CD4-positive, alpha-beta T cell treated with Interleukin-15 for 1 hour (primary cell): ENCODE results near the gene KCNK2.

Experiments used
- DNase-seq: peaks from one replicate; pipeline ENCODE4 v3.0.0-alpha.2; 2020

The KCNK2 gene

GRCh38 chr1:215101511-215101910, 19.0 kb downstream of the KCNK2 start:
- no peak for DNase-seq

DNA sequence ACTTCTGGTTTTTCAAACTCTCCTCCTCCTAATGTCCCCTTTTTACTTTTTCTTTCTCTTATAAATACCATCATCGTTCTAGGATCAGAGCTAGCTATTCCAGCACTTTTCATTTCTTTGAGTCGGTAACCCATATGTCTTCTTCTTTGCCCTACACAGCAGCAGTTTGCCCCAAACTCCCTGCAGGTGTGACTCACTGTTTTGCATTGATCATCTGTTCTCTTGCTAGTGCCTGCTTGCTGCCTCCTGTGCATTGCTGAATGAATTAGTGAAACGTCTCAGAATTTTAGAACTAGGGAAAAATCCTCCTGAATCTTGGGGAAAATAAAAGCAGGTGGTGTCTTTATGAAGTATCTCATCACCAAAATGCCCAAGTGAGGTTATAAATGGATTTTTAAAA, 21.7 kb downstream of the KCNK2 start:
- DNase-seq = no peak

DNA sequence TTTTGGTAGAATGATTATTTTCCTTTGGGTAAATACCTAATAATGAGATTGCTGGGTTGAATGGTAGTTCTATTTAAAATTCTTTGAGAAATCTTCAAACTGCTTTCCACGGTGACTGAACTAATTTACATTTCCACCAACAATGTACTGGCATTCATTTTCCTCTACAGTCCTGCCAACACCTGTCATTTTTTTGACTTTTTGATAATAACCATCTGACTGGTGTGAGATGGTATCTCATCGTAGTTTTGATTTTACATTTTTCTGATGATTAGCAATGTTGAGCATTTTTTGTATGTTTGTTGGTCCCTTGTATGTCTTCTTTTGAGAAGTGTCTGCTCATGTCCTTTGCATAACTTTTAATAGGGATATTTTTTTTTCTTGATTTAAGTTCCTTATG, 23.5 kb downstream of the KCNK2 start:
- DNase-seq = no peak

DNA sequence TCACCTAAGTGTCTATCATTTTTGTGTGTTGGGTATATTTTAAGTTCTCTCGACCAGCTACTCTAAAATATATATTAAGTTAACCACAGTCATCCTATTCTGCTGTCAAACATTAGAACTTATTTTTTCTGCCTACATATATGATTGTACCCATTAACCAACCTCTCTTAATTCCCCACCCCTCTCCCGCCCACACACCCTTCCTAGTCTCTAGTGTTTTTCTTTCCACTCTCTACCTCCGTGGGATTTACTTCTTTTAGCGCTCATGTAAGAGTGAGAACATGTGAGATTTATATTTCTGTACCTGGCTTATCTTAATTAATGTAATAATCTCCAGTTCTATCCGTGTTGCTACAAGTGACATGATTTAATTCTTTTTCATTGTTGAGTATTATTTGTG, 26.6 kb downstream of the KCNK2 start:
- no peak for DNase-seq

- DNase-seq = no peak
Observed at GRCh38 chr1:215111916-215112315, 29.4 kb downstream of the KCNK2 start.

- no peak for DNase-seq
Observed at GRCh38 chr1:215113776-215114153, 31.2 kb downstream of the KCNK2 start.

DNA sequence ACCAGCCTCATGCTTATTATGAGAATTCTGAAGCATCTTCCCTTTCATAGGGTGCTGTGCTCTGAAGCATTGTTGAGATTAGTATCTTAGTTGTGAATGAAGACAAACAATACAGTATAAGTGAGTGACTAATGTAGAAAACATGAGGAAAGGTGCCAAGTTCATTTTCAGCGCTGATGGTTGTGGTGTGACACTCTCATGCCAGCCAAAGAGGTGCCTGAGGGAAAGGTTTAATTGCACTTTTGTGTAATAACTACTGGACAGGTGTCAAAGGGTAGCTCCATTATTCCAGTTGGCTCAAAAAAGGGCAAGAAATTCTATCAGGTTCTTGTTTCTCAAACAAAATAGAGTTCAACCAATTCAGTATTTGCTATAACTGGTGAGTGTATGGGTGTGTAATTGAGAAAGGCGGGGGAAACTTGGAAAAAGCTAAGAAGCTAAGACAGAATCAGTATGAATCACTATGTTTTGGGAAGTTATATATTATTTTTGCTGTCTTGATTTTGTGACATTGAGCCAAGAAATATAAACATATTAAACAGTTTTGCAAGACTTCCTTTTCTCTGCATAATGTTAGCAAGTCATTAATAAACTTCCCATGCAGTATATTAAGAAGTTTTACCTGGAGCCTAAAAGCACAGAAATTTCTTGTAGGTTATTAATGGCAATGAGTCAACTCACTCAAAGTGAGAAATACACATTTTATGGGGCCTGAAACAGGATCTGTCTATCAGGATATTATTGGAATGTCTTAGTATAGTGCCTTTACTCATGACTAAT, 31.8 kb downstream of the KCNK2 start:
- no peak for DNase-seq

GRCh38 chr1:215115760-215116159, 33.2 kb downstream of the KCNK2 start:
- no peak for DNase-seq

- no peak for DNase-seq
Observed at GRCh38 chr1:215118081-215118480, 35.5 kb downstream of the KCNK2 start.

- DNase-seq = no peak
Observed at GRCh38 chr1:215119056-215119455, 36.5 kb downstream of the KCNK2 start.

DNA sequence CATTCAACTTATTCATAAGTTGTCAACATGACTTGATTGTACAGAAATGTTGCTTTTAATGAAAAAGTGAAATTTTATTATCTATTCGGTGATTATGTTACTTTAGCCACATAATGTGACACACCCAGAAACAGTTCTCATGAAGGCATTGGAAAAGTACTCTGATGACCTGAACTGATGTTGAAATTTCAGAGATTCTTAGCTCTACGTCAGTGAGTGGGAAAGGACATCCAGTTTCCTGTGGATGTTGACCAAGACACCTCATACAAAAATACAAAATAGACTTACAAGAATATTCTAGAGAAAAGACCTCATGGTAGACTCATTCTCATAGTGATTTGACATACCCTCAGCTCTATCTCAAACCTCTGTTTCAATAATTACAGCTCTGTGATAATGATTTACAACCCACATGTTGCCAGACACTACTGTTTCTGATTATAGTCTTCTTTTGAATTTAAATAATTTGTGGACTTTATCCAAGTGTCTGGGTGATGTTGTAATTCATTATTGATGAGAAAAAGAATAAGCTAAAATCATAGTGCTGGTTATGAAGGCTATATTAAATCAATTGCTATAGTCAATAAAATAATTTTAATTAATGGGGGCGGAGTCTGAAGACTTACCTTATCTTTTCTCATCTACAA, 37.3 kb downstream of the KCNK2 start:
- DNase-seq = no peak

DNA sequence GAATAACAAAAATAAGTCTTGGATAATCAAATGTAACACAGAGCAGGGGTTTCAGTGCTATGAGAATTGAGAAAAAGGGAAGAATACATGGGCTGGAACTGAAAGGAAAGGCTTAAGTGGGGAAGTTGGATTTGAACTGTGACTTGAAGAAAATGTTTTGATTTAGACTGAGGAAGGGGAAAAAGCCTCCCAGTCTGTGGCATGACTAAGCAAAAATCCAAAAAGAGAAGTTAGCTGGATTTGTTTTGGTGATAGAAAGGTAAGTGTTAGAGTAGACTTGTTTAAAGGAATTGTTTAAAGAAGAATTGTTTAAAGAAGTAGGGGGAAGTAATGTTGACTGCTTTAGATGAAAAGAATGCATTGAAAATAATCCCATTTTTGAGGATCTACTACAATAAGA, 46.0 kb downstream of the KCNK2 start:
- no peak for DNase-seq

DNA sequence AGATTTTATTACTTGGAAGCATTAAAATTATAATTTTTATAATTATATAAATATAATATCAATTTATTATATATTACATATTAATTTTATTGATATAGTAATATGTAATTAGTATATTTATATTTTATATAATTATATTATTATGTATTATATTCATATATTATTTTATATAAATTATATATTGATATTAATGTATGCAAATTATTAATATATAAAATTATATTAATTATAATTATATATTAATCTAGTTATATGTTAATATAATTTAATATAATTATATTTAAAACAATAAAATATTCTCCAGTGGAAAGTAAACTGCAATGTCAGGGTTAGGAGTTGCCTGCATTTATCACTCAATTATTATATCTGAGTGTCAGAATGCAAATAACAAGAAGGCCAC, 48.8 kb downstream of the KCNK2 start:
- no peak for DNase-seq

- DNase-seq = no peak
Observed at GRCh38 chr1:215132156-215132555, 49.6 kb downstream of the KCNK2 start.

DNA sequence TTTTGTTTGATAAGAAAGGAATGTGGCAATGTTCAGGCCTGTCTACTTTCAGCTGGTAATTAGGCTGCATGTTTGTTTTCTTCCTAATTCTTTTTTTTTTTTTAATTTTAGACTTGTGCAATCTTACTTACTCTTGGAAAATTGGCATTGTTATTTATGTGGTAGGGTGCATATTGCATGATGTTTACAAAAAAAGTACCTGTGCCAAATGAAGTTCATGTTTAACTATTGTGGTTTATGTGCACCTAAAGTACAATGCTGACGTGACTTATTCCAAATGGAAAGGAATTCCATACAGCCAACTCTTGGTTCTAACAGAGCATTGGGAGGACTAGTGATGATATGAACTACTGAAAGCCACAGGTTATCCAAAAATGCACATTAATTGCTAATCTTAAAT, 51.0 kb downstream of the KCNK2 start:
- DNase-seq = no peak

DNA sequence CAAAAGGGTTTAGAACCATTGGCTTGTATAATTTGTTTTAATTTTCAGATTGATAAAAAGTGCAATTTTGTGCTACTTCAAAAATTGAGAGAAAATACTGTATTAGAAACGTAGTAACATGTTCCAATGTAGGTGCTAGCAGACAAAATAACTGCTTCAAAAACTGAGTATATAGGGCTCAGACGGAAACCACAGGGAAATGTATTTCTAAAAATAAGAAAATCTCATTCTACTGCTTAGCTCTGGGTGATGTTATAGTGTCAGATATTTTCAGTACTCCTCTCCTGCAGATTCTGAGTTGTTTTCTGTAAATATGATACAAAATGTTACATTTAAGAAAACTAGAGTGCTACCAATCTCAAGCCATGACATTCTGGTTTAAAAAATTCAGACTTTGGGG, 55.4 kb downstream of the KCNK2 start:
- no peak for DNase-seq

DNA sequence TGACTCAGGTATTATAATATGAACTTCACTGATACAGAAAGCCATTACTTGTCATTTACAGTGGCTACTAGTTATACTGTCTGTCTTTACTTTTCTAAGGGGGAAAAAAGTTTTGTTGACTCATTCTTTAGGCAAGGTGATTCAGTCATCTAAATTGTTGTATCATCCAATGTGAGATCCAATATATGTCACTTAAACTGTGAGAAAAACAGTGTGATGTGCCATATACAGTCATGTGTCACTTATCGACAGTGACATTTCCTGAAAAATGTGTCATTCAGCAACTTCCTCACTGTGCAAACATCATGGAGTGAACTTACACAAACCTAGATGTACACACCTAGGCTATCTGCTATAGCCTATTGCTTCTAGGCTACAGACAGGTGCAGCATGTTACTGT, 57.6 kb downstream of the KCNK2 start:
- no peak for DNase-seq

GRCh38 chr1:215141460-215141859, 58.9 kb downstream of the KCNK2 start:
- DNase-seq = no peak

DNA sequence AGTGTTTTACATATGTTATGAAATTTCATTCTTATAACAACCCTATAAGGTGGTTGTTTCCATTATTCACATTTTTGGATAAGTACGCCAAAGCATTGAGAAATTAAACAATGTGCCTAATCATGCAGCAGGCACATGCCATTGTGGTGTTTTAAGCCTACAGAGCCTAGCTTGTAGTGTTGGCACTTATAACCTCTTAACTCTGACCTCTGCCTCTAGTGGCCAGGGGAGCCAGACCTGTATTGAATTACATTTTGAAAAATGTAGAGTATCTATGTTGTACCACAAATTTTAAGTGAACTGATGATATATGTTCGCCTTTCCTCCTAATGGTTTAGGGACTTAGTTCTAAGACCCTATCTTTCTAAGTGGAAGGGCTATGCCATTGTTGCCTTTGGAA, 61.0 kb downstream of the KCNK2 start:
- DNase-seq = no peak

GRCh38 chr1:215146240-215146975, 63.9 kb downstream of the KCNK2 start:
- DNase-seq = no peak

DNA sequence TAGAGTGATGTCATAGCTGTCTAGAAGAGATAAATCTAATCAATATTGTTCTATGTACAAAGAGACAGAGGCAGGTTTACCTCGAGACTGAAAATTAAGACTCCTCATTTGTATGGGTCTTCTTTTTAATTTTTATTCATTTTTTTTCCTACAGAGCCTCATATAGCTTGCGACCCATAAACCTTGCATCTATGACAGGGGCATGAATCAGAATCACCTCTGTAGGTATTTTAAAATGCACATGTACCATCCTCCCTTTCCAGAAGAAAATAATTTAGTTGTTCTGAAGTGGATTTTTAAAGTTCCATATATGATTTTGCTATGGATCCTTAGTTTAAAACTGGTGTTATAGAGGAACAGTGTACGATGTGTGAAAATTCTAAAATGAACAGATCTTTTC, 64.5 kb downstream of the KCNK2 start:
- DNase-seq = no peak

DNA sequence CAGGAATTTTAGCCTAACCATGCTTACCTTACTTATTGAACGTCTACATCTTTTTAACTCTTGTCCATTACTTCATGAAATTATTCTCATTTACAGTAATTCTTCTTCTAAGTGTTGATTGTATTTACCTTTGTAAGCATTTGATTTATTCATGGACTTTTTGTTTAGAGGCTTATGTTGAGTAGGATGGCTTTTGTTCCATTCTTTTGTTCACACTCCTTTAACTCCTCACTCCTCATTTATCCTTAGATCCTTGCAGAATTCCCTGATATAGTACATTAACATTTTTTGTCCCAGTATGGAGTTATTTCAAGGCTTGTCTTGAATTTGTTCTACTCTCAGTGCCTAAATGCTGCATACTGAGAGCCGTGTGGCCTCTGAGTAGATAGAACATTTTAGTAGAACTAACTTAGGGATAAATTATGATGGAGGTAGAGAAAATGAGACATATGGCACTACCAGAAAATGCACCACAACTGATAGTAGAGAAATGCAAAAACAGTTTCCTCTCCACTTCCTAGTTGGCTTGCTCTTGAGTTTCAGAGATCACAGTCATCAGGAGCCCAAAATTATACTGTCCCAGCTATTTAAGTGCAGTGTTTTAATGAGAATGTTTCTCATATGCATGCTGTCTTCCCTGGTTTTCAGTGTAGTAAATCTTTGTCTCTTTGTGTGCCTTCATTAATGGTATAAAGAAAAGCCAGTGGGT, 69.5 kb downstream of the KCNK2 start:
- no peak for DNase-seq

DNA sequence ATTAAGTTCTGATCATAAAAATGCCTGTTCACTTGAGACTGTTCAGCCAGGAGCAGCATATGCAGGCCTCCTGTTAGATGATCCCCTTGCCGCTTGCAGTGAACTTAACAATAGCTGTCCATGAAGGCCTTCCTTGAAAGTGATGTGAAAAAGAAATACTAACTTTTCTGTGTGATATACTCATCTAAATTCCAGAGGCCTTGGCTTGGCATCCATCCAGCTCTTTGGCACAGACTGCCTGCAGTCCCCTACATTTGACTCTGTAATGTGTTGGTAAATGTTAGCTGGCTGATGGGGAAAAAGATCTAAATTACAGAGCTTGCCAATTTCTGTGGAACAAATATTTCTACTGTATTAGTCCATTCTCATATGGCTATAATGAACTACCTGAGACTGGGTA, 73.7 kb downstream of the KCNK2 start:
- no peak for DNase-seq

DNA sequence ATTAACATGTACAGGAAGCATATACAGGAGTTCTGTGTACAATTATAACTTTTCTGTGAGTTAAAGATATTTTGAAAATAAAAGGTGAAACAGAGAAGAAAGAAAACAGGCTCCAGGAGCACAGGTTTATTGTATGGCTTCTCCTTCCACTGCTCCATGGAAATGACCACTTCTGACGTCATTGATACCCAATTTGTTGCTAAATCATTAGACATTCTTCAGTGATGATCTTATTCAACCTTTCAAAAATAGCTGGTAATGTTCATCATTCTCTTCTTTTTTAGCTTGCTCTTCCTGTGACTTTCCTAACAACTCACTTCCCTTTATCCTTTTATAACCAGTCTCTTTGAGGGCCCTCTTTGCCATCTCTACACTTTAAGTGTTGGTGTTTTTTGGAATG, 77.8 kb downstream of the KCNK2 start:
- DNase-seq = no peak
